Karpas-422 (cell line): Measurements from ENCODE around the gene NKX2-3. TPM values are rescaled to one million over a fixed set of nuclear protein-coding genes. Genes with fewer than 3 reads are reported as not detected.

Source experiments
- DNase-seq: peaks from one replicate; pipeline ENCODE4 v3.0.0-alpha.2; 2015
- H2AFZ ChIP-seq: fragments of 200-600 bp; sonication (generic); 2 replicates; pipeline ENCODE4 v1.6.1; 2014; ENCODE audit warnings: antibody characterized with exemption, low read length, mixed read lengths
- H3K27ac ChIP-seq: fragments of 200-600 bp; sonication (generic); 2 replicates; pipeline ENCODE4 v1.5.1; 2014; ENCODE audit warnings: mild to moderate bottlenecking, low read length, moderate library complexity
- H3K27me3 ChIP-seq: fragments of 200-600 bp; sonication (generic); 2 replicates; pipeline ENCODE4 v1.6.1; 2014; ENCODE audit warnings: low read length, mixed read lengths
- H3K36me3 ChIP-seq: fragments of 200-600 bp; sonication (generic); 2 replicates; pipeline ENCODE4 v1.6.1; 2014; ENCODE audit warnings: low read length, mixed read lengths; ENCODE audit not compliant: insufficient read depth
- H3K4me1 ChIP-seq: fragments of 200-600 bp; sonication (generic); 2 replicates; pipeline ENCODE4 v1.6.1; 2014; ENCODE audit warnings: mild to moderate bottlenecking, low read length, mixed read lengths
- H3K4me2 ChIP-seq: fragments of 200-600 bp; sonication (generic); 2 replicates; pipeline ENCODE4 v1.6.1; 2014; ENCODE audit warnings: low read length, low read depth, mild to moderate bottlenecking; ENCODE audit not compliant: poor library complexity, severe bottlenecking
- H3K4me3 ChIP-seq: fragments of 200-600 bp; sonication (generic); 2 replicates; pipeline ENCODE4 v1.5.1; 2014; ENCODE audit warnings: mild to moderate bottlenecking, antibody characterized with exemption, low read length, mixed read lengths
- H3K79me2 ChIP-seq: fragments of 200-600 bp; sonication (generic); 2 replicates; pipeline ENCODE4 v1.6.1; 2014; ENCODE audit warnings: mild to moderate bottlenecking, low read length, mixed read lengths
- H3K9ac ChIP-seq: fragments of 200-600 bp; sonication (generic); 2 replicates; pipeline ENCODE4 v1.6.0; 2014; ENCODE audit warnings: low read length
- H3K9me2 ChIP-seq: fragments of 200-600 bp; sonication (generic), shearing (Covaris generic); replicated peaks from 2 replicates; pipeline ENCODE4 v1.6.0; 2014; ENCODE audit warnings: mild to moderate bottlenecking, low read length, moderate library complexity; ENCODE audit not compliant: insufficient read depth
- H3K9me3 ChIP-seq: fragments of 300-700, 200-600 bp; sonication (generic); 2 replicates; pipeline ENCODE4 v1.6.1; 2014; ENCODE audit warnings: low read length, mixed read lengths
- H4K20me1 ChIP-seq: fragments of 200-600 bp; sonication (generic); 2 replicates; pipeline ENCODE4 v1.6.1; 2014; ENCODE audit warnings: mild to moderate bottlenecking, antibody characterized with exemption, low read length, low read depth; ENCODE audit not compliant: insufficient read depth
- total RNA-seq: library from RNA; depleted of rRNA; stranded (reverse); fragments of >200 nt; shearing (Covaris generic); gene quantifications from 2 replicates; pipeline ENCODE4 v1.2.3, GENCODE V29; 2014; ENCODE audit warnings: low replicate concordance

NKX2-3 gene
- total RNA-seq, 1 experiment from 2014 or later = not detected

DNA sequence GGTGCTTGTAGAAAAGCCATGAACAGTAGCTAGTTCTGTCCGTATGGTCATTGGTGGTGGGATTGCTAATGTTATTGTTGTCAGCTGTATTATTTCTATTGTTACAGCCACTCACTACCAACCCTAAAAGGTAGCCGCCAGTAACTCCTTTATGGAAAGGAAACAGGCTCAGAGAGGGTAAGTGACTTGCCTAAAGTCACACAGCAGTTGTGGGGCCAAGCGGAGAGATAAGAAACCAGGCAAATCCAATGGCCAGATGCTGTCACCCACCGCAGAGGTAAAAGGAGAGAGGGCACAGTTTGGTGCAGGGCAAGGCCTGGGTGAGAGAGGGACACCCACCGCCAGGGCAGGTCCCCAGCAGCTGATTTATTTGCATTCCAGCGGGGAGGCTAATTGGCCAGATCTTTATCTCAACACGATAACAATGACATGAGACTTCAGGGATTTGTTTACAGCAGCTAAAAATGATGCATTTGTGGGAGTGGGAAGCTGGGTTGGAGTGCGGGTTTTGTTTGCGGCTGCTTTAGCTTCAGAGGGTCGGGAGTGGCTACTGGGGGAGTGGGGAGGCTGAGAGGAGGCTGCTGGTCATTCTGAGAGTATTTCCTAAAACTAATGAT is 8.6 kb upstream of the NKX2-3 start:
- Histone ChIP-seq H3K4me1 (no peaks in the 10 kb centered on the region), H3K27ac (no peak overlapping the region), H4K20me1 (0 out of 2 replicates have a peak, but pooled peaks cover 4% of the 10 kb centered on the region), H3K79me2 (no peaks in the 10 kb centered on the region), H2AFZ (no peak overlapping the region), H3K9ac (no peak overlapping the region), H3K4me3 (no peak overlapping the region), H3K4me2 (no peak overlapping the region), H3K9me3 (no peaks in the 10 kb centered on the region), H3K9me2 (no peaks in the 10 kb centered on the region), H3K36me3 (no peaks in the 10 kb centered on the region), H3K27me3 (no peaks in the 10 kb centered on the region)
- no peak for DNase-seq

DNA sequence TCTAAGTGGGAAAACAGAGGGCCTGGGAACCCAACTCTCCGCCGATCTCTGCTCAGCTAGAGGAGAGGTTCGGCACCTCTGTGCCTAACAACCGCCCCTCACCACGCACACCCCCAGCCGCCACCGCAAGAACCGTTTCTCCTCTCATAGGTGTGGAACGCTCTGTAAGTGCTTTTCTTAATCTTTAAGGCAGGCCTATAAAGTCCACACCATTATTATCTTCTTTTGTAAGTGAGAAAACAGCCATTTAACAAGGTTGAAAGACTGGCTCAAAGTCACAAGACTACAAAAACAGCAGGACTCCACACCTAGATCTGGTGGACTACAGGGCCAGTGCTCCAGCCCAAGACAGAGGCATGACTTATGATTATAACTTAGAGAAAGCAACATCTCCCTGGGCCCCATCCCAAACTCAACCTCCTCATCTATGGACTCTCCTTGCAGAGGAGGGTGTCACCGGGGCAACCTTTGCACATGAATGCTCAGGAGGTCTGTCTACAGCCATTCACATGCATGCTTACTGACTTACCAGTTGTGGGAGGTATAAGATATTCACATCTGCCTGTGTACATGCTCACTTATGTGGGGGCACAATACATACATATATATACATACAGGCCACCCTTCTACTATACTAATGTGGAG is 7.9 kb upstream of the NKX2-3 start:
- H3K27me3 ChIP-seq = no peaks in the 10 kb centered on the region

DNA sequence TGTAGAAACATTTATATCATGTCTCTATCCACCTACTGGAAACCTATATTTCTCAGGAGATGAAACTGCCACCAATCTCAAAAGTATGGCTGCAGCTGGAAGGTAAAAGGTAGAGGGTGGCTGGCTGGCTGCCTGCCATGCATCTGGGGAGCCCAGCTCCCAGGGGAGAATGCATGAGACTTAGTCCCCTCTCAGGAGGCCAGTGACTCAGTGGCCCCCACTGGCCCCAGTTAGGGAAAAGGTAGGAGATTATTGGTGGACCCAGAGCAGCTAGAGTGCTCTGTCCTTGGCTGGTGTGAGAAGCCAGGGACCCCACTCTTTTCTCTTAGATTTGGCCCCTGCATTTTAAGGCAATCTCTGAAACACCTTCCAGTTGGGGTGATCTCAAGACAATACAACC is 6.8 kb upstream of the NKX2-3 start:
- no peaks in the 10 kb centered on the region for H3K27me3 ChIP-seq
- DNase-seq = no peak
- H3K27ac ChIP-seq = no peak overlapping the region
- H4K20me1 ChIP-seq = no peaks in the 10 kb centered on the region
- H3K9me3 ChIP-seq = no peaks in the 10 kb centered on the region
- no peaks in the 10 kb centered on the region for H3K36me3 ChIP-seq
- H2AFZ ChIP-seq = no peak overlapping the region
- H3K4me3 ChIP-seq = no peak overlapping the region
- H3K79me2 ChIP-seq = no peaks in the 10 kb centered on the region
- H3K4me2 ChIP-seq = no peak overlapping the region
- no peaks in the 10 kb centered on the region for H3K4me1 ChIP-seq
- no peak overlapping the region for H3K9ac ChIP-seq
- no peaks in the 10 kb centered on the region for H3K9me2 ChIP-seq

More for the DNA sequence above, 7.9 kb upstream of the NKX2-3 start:
- no peaks in the 10 kb centered on the region for H3K9me2 ChIP-seq
- no peak overlapping the region for H2AFZ ChIP-seq
- no peak overlapping the region for H3K9ac ChIP-seq
- H3K4me2 ChIP-seq = no peak overlapping the region
- no peak overlapping the region for H3K4me3 ChIP-seq
- no peak overlapping the region for H3K27ac ChIP-seq
- no peaks in the 10 kb centered on the region for H3K9me3 ChIP-seq
- no peak for DNase-seq
- H3K36me3 ChIP-seq = no peaks in the 10 kb centered on the region
- no peaks in the 10 kb centered on the region for H4K20me1 ChIP-seq
- H3K79me2 ChIP-seq = no peaks in the 10 kb centered on the region
- H3K4me1 ChIP-seq = no peaks in the 10 kb centered on the region

DNA sequence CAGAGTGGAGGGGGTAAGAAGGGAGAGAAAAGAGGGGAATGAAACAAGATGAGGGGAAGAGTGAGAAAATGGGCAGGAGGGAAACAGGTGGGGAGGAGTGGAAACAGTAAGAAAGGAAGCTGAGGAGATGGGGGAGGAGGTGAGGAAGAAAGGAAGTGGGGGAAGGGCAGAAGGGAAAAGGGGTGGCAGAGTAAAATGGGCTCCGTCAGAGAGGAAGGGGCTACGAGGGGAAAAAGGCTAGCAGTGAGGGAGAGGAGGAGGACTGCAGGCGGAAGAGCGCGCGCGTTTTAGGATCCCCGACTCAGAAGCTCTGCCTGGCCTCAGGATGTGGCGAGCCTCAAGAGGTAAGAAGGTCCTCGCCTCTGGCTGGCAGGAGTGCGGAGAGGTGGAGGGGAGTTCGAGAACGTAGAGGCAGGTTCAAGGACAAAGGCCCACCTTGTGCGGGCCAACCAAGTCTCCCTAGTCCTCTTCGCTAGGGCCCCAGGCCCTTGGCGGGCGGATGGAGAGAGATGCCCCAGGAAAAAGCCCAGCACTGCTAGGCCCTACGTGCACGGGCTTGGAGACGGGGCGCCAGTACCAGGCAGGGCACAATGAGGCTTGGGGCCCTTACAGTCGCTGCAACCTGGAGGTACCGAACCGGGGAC is 5.8 kb upstream of the NKX2-3 start:
- Histone ChIP-seq H3K79me2 (no peaks in the 10 kb centered on the region), H3K9me2 (no peaks in the 10 kb centered on the region), H2AFZ (no peak overlapping the region), H3K27ac (no peak overlapping the region), H3K4me1 (no peaks in the 10 kb centered on the region), H3K27me3 (no peaks in the 10 kb centered on the region), H3K9me3 (no peaks in the 10 kb centered on the region), H3K9ac (no peak overlapping the region), H3K36me3 (no peaks in the 10 kb centered on the region), H4K20me1 (no peaks in the 10 kb centered on the region), H3K4me3 (no peak overlapping the region), H3K4me2 (no peak overlapping the region)
- no peak for DNase-seq

DNA sequence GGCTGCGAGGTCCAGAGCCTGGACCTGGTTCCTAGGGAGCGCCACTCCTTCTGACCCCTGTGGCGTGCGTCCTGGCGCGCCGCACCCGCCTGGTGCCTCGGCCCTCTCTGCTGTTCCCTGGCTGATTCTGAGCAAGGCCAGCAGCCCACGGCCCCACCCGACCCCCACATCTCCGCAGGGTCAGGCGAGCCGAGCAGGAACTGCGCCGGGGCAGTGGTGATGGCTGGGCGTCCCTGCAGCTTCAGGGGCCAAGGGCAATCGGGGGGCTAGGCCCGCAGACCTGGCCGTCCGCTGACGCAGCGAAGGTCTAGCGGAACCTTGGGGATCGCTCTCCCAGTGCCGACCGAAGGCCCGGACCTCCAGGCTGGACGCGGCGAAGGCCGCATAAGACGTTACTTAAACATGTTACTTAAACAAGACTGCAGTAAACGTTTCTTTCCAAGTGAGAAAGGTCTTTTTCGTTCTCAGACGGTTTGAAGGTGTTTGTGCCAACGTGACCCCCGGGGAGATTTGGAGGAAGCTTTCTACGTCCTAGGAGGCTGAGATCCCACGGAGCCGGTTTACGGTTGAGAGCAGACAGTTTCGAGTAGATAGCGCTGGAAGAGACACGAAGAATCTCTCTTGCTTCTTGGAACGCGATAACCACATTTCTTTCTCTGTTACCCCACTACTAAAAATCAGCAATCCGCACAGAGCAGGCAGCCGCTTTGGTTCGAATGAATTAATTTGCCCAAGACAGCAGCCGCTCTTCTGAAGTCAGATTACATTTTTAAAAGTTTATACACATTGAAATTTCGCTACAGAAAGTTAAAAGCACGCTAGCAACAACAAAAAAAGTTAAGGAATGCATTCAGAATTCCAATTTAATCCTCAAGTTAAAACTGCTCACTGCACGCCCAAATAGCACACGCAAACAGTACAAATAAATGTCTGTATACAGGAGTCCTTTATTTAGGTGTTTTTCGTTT is 4.9 kb upstream of the NKX2-3 start:
- DNase-seq = no peak
- Histone ChIP-seq H3K9me2 (no peaks in the 10 kb centered on the region), H3K9me3 (no peaks in the 10 kb centered on the region), H4K20me1 (no peaks in the 10 kb centered on the region), H3K9ac (no peak overlapping the region), H3K4me3 (no peak overlapping the region), H3K4me1 (peaks cover 4% of the 10 kb centered on the region; the same call in 1 of the 2 replicates), H3K4me2 (no peak overlapping the region), H3K27me3 (no peaks in the 10 kb centered on the region), H3K27ac (no peak overlapping the region), H3K79me2 (no peaks in the 10 kb centered on the region), H2AFZ (no peak overlapping the region), H3K36me3 (no peaks in the 10 kb centered on the region)

DNA sequence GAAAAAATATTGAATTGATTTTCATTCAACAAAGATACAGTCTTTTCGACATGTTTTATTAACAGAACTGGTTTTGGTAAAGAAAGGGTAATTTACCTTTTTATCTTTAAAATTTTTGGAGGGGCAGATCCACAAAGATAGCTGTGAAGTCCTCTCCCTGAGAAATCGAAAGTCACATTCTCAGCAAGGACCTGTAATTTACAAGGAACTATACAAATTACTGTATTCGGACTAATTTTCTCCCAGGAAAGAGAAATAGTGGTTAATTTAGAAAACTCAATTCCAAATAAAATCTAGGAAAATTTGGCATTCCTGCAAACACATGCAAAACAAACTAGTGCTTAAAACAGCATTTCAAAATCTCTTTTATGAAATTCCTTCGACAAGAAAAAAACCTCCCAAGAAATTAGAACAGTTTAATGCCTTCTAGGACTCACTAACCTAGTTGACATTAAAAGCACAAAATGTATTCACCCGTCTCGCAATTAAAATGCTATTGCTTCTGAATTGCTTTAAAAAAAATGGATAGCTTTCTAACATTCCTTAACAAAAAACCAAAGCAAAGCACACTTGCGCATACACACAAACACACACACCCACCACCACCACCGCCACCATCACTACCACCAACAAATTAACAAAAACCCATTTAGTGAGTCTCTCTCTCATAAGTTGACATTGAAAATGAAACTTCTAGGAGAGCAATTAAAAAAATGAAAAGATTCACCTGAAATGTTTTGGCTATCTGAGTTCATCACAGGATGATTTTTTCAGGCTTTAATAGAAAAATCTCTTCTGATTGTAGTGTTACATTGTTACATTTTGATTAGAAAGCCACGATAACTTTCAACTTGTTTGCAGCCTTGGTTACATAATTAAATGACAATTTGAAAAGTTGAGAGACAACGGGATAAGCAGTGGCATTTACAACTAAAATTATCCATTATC is 4.0 kb upstream of the NKX2-3 start:
- H3K9me2 ChIP-seq = no peaks in the 10 kb centered on the region
- no peaks in the 10 kb centered on the region for H3K27me3 ChIP-seq
- DNase-seq = no peak
- no peak overlapping the region for H2AFZ ChIP-seq
- no peak overlapping the region for H3K4me2 ChIP-seq
- H3K4me1 ChIP-seq = peaks cover 5% of the 10 kb centered on the region; the same call in 1 of the 2 replicates
- no peaks in the 10 kb centered on the region for H3K36me3 ChIP-seq
- H3K27ac ChIP-seq = no peak overlapping the region
- no peaks in the 10 kb centered on the region for H4K20me1 ChIP-seq
- H3K79me2 ChIP-seq = no peaks in the 10 kb centered on the region
- H3K4me3 ChIP-seq = no peak overlapping the region
- no peak overlapping the region for H3K9ac ChIP-seq
- H3K9me3 ChIP-seq = no peaks in the 10 kb centered on the region

DNA sequence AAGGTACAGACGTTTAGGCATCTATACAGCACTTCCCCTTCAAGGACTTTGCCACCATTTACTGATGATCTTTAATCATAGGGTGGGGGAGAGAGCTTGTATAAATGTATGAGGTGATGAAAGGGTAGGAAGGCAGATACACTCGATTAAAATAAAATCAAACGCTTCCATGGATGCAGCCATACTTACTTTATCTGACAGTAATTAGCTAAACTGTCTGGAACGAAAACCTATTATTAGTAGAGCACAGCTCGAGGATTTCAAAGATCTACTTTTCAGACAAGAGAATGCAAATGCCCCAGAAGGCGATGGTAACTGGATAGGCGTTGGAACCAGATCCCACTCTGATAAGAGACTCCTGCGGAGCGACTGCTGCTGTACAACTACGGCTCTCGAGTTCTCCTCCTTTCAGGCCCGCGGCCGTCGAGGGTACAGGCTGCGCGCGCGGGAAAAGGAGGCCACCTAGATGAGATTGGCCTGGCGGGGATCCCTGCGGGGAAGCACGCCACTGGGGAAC is 3.1 kb upstream of the NKX2-3 start:
- H3K4me3 ChIP-seq = no peak overlapping the region
- H3K9me3 ChIP-seq = no peaks in the 10 kb centered on the region
- no peaks in the 10 kb centered on the region for H3K79me2 ChIP-seq
- H3K36me3 ChIP-seq = no peaks in the 10 kb centered on the region
- H3K9ac ChIP-seq = no peak overlapping the region
- H3K27me3 ChIP-seq = no peaks in the 10 kb centered on the region
- no peak overlapping the region for H3K27ac ChIP-seq
- no peaks in the 10 kb centered on the region for H4K20me1 ChIP-seq
- peaks cover 5% of the 10 kb centered on the region; the same call in 1 of the 2 replicates for H3K4me1 ChIP-seq
- no peak overlapping the region for H2AFZ ChIP-seq
- DNase-seq = no peak
- no peaks in the 10 kb centered on the region for H3K9me2 ChIP-seq
- H3K4me2 ChIP-seq = no peak overlapping the region
